Aorta (tissue), 5 donors: ENCODE measurements around the gene ARHGAP26. TPM values are rescaled to one million over a fixed set of nuclear protein-coding genes. Genes with fewer than 3 reads are reported as not detected.

Experiments
- ATAC-seq: fragments of 200-7000 bp; cut with Tn5 transposase; one replicate; pipeline ENCODE4 v1.9.1; 2022; ENCODE audit warnings: moderate library complexity; ENCODE audit not compliant: low FRiP score
- DNase-seq, 2 donors: peaks; one replicate each; pipeline ENCODE4 v3.0.0-alpha.2; 2020
- H3K27ac ChIP-seq, 2 donors: one replicate each; pipeline ENCODE4 v1.5.1; 2013; ENCODE audit warnings: low read length in 2 of 2, mild to moderate bottlenecking in 2 of 2, moderate library complexity in 2 of 2, control low read depth in 1 of 2, inconsistent platforms in 1 of 2, low read depth in 1 of 2
- H3K27me3 ChIP-seq, 2 donors: one replicate each; pipeline ENCODE4 v1.6.1; 2013; ENCODE audit warnings: control low read depth in 1 of 2, low read length in 1 of 2, mild to moderate bottlenecking in 1 of 2, moderate library complexity in 1 of 2; ENCODE audit not compliant: insufficient read depth in 2 of 2, control insufficient read depth in 1 of 2
- H3K36me3 ChIP-seq, 2 donors: one replicate each; pipeline ENCODE4 v1.6.1; 2013; ENCODE audit warnings: control low read depth in 1 of 2, low read length in 1 of 2, mild to moderate bottlenecking in 1 of 2; ENCODE audit not compliant: insufficient read depth in 2 of 2, control insufficient read depth in 1 of 2
- H3K4me1 ChIP-seq, 2 donors: one replicate each; pipeline ENCODE4 v1.6.1; 2013; ENCODE audit warnings: low read length in 2 of 2, control low read depth in 1 of 2, mild to moderate bottlenecking in 1 of 2, moderate library complexity in 1 of 2; ENCODE audit not compliant: insufficient read depth in 2 of 2, control insufficient read depth in 1 of 2
- H3K4me3 ChIP-seq, 2 donors: one replicate each; pipeline ENCODE4 v1.5.1; 2013; ENCODE audit warnings: low read length in 2 of 2, control low read depth in 1 of 2, mild to moderate bottlenecking in 1 of 2
- H3K9me3 ChIP-seq: one replicate; pipeline ENCODE4 v1.6.1; 2013; ENCODE audit warnings: mild to moderate bottlenecking, low read length; ENCODE audit not compliant: control insufficient read depth
- WGBS, 2 donors: extraction: QIAGEN DNeasy Blood & Tissue Kit; methylation state at CpG; one replicate each; pipeline ENCODE4 v1.1.7; 2013; 5-methylcytosine and 5-hydroxymethylcytosine counted together
- intact Hi-C, 2 donors: fragments of 100-400 bp; cut with DNase I; formaldehyde crosslinking; loops; one replicate each; pipeline versions ENCODE4 v1.14.2 to v1.15.0; 2022
- polyA plus RNA-seq, 2 donors: library from polyadenylated mRNA; stranded (reverse); fragments of 200-250 nt; gene quantifications; one replicate each; pipeline ENCODE4 v1.2.3, GENCODE V29; 2013
- total RNA-seq, 2 donors: library from RNA; stranded (reverse); fragmentation: NEBNext Ultra II Directional; extraction: Animal tissue kit (Norgen Biotek cat#: 25700); gene quantifications; one replicate each; pipeline ENCODE4 v1.2.1, GENCODE V29; 2021
- donor health status: healthy with polysubstance abuse.
- donor health status: Bipolar disorder and iron deficiency.
- donor health status: DM: no; HTN: no; CAD: no.
- donor health status: DM: no; HTN: no; CAD: no.
- donor health status: DM: yes; HTN: yes; CAD: no.

Gene ARHGAP26
- total and polyA plus RNA-seq, 4 donors = 4.5 to 70.7 (median 29.6) TPM

DNA sequence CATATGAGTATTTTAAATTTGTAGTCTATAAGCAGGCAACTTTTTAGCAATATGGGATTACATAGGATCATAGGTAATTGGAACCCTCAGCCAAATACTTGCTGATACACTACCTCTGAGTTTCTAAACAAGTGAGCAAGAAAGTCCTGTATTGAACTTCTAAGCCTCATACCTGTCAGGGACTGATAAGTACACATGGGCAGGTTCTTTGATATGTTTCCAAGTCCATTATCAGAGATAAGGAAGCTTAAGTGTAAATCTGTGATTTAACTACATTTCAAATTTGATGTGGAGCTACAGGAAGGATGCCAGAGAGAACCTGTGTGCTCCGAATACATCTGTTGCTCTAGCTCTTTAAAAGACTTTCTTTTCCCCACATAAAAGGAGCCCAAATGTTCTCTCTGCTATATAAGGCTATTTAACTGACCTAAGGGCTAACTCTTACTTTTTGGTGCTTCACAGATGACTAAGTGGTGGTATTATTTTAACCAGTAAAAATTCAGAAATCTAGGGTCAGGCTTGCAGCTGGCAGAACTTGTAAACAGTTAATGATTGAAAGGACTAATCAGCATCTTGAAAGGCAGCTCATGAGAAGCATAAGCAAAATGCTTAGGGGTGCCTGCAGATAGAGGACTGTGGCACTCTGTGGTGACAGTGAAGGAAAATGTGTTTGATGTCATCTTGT lies 404.7 kb downstream of the ARHGAP26 start:
- Histone ChIP-seq H3K27ac (no peak overlapping the region), H3K4me1 (peaks cover 0 to 5% of the 10 kb centered on the region in 2 donors), H3K27me3 (no peaks in the 10 kb centered on the region), H3K4me3 (no peak overlapping the region), H3K9me3 (no peaks in the 10 kb centered on the region), H3K36me3 (no peaks in the 10 kb centered on the region)
- ATAC-seq (no peak), DNase-seq (no peak)
- 31 to 44% methylated on average over 1 of the region's 1 CpG for WGBS, 2 donors
- intact Hi-C loops = loop anchor here in 1 of 2 donors (10.0 kb wide), 1 partner anchor 260 kb away; no protein-coding TSS in a partner anchor

DNA sequence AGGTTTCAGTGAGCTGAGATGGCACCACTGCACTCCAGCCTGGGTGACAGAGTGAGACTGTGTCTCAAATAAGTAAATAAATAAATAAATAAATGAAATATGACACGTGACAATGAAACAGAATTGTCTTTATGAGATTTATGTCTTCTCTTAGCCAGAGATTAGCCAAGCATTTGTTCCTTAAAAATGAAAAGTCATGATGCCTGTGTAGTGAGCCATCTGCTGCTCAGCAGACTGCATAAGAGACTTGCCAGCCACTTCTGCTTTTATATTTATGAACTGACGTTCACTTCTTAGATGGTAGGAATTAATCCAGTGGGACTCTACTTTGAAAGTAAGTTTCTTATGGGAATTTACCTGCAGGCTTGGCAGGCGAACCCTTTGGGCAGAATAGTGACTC lies 405.9 kb downstream of the ARHGAP26 start:
- 78 to 80% methylated on average over 3 of the region's 3 CpGs for WGBS, 2 donors
- H3K9me3 ChIP-seq = no peaks in the 10 kb centered on the region
- H3K27me3 ChIP-seq = no peaks in the 10 kb centered on the region
- H3K27ac ChIP-seq = no peak overlapping the region
- no peaks in the 10 kb centered on the region for H3K36me3 ChIP-seq
- intact Hi-C loops = loop anchor here in 1 of 2 donors (10.0 kb wide), 1 partner anchor 261 kb away; no protein-coding TSS in a partner anchor
- peaks cover 0 to 5% of the 10 kb centered on the region in 2 donors for H3K4me1 ChIP-seq
- DNase-seq (no peak), ATAC-seq (no peak)
- no peak overlapping the region for H3K4me3 ChIP-seq

DNA sequence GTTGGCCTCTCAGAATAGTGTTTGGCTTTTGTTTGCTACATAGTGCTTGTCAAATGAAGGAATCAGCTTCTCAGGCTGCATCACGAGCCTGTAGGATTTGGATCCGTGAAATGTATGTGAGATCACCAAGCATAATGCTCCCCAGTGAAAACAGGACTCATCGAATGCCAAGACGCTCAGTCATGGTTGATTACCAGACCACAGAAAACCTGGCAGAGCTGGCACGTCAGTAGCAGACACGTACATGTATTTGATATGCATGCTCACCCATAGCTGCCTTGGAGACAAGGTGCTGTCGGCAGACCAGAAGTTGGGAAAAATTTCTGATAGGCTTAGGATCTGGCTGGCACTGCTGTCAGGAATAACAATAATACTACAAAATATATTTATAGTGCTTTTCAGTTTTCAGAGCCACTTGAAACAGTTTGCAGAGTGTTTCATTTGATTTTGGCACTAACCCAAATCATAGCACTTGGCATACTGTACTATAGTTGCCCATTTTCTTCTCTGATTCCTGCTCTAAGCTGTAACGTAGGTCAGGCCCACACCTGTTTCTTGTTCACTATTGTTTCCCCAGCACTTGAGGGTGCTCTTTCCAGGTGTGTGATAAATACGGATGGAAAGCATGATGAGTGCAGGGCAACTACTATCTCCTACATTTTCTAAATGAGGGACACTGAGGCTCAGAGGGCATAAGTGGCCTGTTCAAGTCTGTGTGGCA lies 407.2 kb downstream of the ARHGAP26 start:
- intact Hi-C loops = loop anchor here in 1 of 2 donors (10.0 kb wide), 1 partner anchor 263 kb away; no protein-coding TSS in a partner anchor
- Histone ChIP-seq H3K36me3 (no peaks in the 10 kb centered on the region), H3K4me3 (no peak overlapping the region), H3K4me1 (peaks cover 0 to 5% of the 10 kb centered on the region in 2 donors), H3K27ac (peak overlapping the region in 1 of 2 donors; percentile 8), H3K9me3 (no peaks in the 10 kb centered on the region), H3K27me3 (no peaks in the 10 kb centered on the region)
- WGBS, 2 donors = 11 to 15% methylated on average over 9 of the region's 9 CpGs
- DNase-seq = peak; percentile 72 to 80
- ATAC-seq = peak; percentile 52

DNA sequence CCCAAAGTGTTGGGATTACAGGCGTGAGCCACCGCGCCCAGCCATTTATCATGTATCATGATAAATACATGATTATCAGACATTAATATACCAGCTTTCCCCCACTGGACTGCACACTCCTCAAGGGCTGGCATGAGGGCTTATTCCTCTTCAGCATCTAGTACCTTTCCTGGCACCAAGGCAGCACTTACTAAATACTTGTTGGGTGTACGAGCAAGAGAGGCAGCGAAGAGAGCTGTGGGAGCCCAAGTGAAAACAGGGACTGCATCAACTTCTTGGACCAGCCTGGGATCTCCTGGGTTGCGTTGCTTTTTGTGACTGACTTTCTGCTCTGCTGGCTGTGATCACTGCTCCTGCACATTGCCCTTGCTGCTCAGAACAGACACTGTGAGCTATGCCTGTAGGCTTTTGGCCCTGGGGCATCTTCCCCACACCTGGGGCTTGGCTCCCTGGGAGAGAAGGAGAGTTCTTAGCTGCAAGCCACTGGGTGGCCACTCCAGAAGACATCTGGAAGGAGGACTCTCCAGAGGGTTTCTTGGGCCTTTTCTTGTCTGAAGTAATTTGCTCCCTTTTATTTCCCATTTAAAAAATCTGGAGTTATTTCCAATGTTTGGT lies 409.1 kb downstream of the ARHGAP26 start:
- Histone ChIP-seq H3K4me1 (peaks cover 0 to 12% of the 10 kb centered on the region in 2 donors), H3K27me3 (no peaks in the 10 kb centered on the region), H3K9me3 (no peaks in the 10 kb centered on the region), H3K27ac (no peak overlapping the region), H3K4me3 (no peak overlapping the region), H3K36me3 (no peaks in the 10 kb centered on the region)
- ATAC-seq (no peak), DNase-seq (no peak)
- intact Hi-C loops = loop anchor here in 1 of 2 donors (10.0 kb wide), 1 partner anchor 264 kb away; no protein-coding TSS in a partner anchor
- 95 to 98% methylated on average over 6 of the region's 6 CpGs for WGBS, 2 donors

DNA sequence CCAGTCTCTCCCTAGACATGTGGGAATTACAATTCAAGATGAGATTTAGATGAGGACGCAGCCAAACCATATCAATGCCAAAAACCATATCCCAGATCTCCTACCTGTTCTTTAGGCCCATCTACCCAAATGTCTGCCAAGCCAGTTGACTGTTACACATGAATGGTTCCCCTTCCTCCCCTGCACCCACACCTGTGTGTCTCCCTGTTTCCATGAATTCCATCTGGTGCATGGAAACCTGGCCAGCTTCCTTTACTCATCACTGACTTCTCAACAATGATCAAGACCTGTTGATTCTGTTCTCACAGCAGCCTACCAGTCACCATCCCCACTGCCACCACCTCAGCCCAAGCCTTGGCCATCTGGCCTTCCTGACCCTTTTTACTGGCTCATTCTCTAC lies 410.6 kb downstream of the ARHGAP26 start:
- Histone ChIP-seq H3K27me3 (no peaks in the 10 kb centered on the region), H3K9me3 (no peaks in the 10 kb centered on the region), H3K27ac (no peak overlapping the region), H3K4me3 (no peak overlapping the region), H3K4me1 (peaks cover 3 to 11% of the 10 kb centered on the region in 2 donors), H3K36me3 (no peaks in the 10 kb centered on the region)
- WGBS, 2 donors = 96 to 98% methylated on average over 1 of the region's 1 CpG
- intact Hi-C loops = no loop called here
- no peak for DNase-seq
- ATAC-seq = no peak

DNA sequence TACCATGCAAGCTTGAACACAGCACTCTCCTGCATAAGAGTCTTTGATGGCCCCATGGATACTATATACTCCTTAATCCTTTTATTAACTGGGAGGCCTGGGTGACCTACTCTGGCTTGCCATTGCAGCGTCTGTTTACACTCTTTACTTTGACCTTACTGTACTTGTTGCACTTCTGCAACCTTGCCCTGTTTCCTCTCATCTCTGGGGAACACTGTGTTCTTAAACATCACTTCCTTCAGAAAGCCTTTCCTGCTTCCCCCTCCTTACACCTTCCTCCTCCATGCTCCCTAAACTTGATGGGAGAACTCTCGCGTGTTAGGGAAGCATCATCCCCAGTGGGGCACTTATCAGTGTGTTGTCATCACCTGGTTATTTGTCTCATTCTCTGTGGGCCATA lies 411.0 kb downstream of the ARHGAP26 start:
- no peak overlapping the region for H3K4me3 ChIP-seq
- no peaks in the 10 kb centered on the region for H3K9me3 ChIP-seq
- peaks cover 5 to 13% of the 10 kb centered on the region in 2 donors for H3K4me1 ChIP-seq
- H3K27me3 ChIP-seq = no peaks in the 10 kb centered on the region
- DNase-seq (no peak), ATAC-seq (no peak)
- WGBS, 2 donors = 94 to 97% methylated on average over 3 of the region's 3 CpGs
- H3K36me3 ChIP-seq = no peaks in the 10 kb centered on the region
- intact Hi-C loops = no loop called here
- H3K27ac ChIP-seq = no peak overlapping the region

DNA sequence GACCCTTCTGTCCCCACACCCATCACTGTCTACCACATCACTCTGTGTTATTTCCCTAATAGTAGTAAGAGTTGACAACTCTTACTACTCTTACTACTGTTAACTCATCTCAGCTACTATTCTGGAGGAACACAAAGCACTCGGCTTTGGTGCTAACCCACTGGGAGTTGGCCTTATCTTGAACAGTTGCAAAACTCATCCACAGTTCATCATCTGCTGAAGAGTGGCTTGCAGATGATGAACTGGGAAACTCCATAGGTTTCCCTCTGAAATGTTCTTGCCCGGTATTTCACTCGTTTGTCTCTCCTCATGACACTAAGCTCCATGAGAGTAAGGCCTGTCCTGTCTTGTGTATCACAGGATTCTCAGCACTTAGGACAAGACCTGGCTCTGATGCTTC lies 411.9 kb downstream of the ARHGAP26 start:
- no peaks in the 10 kb centered on the region for H3K36me3 ChIP-seq
- H3K27ac ChIP-seq = no peak overlapping the region
- intact Hi-C loops = no loop called here
- H3K9me3 ChIP-seq = no peaks in the 10 kb centered on the region
- no peak for DNase-seq
- WGBS, 2 donors = 94 to 96% methylated on average over 3 of the region's 3 CpGs
- peaks cover 5 to 10% of the 10 kb centered on the region in 2 donors for H3K4me1 ChIP-seq
- no peak for ATAC-seq
- no peak overlapping the region for H3K4me3 ChIP-seq
- no peaks in the 10 kb centered on the region for H3K27me3 ChIP-seq

DNA sequence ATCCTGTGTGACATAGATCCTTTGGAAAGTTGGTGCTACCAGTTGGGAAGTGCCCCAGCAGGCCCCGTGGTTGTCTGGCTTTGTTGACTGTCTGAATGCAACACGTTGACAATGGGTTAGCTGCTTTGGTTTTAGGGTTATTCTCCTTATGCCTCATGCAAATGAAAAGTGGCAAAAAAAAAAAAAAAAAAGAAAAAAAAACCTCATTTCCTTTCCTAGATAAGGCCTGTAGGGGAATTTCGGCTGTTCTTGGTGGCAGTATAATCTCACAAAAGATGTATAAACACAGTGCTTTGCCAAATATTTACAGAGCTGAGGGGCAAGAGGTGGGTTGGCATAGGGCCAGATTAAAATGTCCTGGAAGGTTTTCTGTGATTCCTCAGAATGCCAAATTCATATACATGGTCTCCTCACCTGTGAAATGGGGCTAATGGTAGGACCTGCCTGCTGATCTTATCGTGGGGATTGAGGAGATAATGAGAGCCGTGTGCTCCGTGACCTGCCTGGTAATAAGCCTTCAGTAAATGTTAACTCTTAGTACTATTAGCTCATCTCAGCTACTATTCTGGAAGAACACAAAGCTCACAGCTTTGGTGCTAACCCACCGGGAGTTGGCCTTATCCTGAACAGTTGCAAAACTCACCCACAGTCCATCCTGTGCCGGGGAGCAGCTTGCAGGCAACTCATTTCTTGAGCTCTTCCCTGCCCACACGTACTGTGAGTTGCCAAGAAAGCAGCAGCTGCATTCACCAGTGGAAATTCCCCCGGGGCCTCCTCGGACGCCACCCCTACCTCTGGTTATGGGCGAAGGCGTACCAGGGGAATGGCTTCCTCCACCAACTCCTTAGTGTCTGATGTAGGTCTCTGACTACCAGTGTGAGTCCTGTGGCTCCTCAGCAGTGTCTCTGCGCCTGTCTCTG lies 413.0 kb downstream of the ARHGAP26 start:
- no peaks in the 10 kb centered on the region for H3K36me3 ChIP-seq
- no peaks in the 10 kb centered on the region for H3K27me3 ChIP-seq
- no peak overlapping the region for H3K27ac ChIP-seq
- intact Hi-C loops = no loop called here
- H3K4me3 ChIP-seq = no peak overlapping the region
- ATAC-seq (no peak), DNase-seq (peak in 1 of 2 donors; percentile 56)
- peaks cover 7 to 10% of the 10 kb centered on the region in 2 donors for H3K4me1 ChIP-seq
- 52 to 57% methylated on average over 15 of the region's 15 CpGs for WGBS, 2 donors
- H3K9me3 ChIP-seq = no peaks in the 10 kb centered on the region
